GM19238 (cell line): ENCODE measurements around the gene TAS2R4.
A peak's percentile ranks its signal among the peaks of the same experiment; 100 is the strongest.
"Not testable (repeated sequence)": the region's sequence is repeated elsewhere in the genome, so short reads cannot be mapped to it uniquely, and the experiment has no call there.

Experiments used
- DNase-seq: peaks from one replicate; pipeline ENCODE4 v3.0.0; 2011; ENCODE audit warnings: low spot score; ENCODE audit not compliant: insufficient read length

Gene TAS2R4, protein sequence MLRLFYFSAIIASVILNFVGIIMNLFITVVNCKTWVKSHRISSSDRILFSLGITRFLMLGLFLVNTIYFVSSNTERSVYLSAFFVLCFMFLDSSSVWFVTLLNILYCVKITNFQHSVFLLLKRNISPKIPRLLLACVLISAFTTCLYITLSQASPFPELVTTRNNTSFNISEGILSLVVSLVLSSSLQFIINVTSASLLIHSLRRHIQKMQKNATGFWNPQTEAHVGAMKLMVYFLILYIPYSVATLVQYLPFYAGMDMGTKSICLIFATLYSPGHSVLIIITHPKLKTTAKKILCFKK

DNA sequence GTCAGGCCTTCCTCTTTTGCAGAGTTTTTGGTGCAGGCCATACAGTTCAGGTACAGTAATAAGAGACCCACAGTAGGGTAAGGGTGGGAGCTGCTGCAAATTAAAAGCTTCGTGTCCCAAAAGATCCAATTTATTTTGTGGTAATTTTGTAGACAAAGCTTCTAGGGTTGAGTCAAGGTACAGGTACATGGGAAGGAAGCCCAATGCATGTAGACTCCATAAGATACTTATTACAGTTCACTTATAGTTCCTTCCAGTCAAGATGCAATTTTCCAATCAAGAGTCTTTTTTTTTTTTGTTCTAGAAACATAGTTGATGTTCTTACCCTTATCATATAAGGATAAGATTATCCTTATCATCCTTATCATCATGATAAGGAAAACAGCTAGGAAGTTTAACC, at the start of gene TAS2R4:
TAS2R4 (plus strand) TSS at position 301 of the 400 bp plus-strand sequence. CDS start 1,815 bp downstream, outside the sequence.
- no peak for DNase-seq

DNA sequence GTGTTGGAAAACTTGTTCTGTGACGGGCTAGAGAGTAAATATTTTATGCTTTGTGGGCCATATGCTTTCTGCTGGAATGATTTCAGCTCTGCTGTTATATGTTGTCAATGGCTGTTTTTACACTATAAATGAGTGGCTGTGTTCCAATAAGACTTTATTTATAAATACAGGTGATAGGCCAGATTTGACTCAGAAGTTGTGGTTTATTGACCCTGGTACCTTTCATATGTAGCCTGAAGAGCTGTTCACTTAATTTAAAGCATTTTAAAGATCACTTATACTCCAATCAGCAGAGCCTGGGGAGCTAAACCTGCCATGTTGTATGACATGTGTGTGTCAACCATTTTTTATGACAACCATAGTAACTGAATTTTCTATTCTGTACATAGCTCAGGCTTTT, 47.5 kb upstream of the TAS2R4 start:
- no peak for DNase-seq

DNA sequence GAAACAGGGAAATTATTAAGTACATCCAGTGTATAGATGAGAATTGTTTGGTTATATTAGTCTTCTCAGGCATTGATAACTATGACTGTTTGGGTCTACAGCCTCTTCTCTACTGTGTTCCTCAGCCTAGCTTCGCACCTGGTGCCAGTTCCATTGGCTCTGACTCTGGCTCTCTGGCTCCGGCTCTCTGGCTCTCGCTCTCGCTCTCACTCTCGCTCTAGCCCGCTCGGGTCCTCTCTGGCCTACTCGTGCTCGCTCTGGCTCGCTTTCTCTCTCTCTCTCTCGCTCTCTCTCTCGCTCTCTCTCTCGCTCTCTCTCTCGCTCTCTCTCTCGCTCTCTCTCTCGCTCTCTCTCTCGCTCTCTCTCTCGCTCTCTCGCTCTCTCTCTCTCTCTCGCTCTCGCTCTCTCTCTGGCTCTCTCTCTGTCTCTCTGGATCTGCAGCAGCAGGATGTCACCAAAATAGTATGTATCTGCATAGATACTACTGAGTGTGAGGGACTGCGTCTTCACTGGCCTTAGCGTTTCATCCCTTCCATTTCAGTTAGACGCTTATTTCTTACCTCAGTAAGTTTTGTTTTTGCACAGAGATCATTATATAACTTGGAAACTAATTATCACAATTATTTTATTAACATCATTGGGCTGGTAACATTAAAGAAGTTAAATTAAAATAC, 44.9 kb upstream of the TAS2R4 start:
- DNase-seq: no peak

DNA sequence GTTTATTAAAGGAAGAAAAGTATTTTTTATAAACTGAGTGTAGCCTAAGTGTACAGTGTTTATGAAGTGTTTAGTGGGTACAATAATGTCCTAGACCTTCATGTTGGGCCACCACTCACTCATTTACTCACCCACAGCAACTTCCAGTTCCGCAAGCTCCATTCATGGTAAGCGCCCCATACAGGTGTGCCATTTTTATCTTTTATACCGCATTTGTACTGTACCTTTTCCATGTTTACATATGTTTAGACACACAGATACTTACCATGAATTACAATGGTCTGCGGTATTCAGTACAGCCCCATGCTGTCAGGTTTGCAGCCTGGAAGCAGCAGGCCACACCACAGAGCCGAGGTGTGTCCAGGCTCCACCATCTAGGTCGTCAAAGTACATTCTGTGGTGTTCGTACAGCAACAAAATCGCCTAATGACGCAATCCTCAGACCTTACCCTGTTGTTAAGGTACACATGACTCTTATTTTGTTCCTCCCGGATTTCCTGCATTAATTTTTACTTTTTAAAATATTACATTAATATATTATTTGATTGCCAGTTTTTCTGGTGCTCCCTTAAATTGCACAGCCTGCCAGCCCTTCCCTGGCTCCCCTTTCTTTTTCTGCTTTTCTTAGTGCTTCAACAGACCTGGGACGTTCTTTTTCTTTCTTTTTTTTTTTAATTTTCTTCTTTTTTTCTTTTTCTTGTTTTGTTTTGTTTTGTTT, 39.2 kb upstream of the TAS2R4 start:
- DNase-seq: no peak

DNA sequence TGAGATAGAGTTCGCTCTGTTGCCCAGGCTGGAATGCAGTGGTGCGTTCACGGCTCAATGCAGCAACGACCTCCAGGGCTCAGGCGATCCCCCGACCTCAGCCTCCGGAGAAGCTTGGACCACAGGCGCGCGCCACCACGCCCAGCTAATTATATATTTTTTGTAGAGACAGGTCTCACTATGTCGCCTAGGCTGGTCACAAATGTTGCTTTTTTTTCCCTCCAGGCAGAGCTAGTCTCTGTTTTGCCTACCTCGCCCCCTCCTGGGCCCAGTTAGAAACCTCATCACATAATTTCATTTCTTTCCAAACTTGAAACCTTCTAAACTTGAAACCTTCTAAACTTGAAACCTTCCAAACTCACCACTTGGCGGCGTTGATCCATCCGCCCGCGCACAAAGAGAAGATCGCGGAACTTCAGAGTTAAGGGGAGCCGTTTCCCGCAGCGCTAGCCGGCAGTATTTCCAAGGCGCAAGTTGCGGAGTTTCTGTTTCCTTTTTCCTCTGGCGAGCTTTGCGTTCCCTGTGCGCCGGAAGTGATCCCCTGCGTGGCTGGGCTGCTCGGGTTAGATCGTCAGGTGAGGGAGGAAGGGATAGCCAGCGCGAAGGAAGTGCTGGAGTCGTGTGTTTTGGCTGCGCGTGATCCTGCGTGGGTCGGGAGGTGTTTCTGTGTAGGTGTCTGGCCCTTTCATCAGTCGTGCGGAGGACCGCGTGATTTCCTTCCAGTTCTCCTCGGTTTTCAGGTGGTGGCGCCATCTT, 38.5 kb upstream of the TAS2R4 start, which contains the start of gene SSBP1:
SSBP1 (plus strand) TSS at position 523 of the 756 bp plus-strand sequence. CDS start 809 bp downstream, outside the sequence.
- peak; percentile 76 for DNase-seq

DNA sequence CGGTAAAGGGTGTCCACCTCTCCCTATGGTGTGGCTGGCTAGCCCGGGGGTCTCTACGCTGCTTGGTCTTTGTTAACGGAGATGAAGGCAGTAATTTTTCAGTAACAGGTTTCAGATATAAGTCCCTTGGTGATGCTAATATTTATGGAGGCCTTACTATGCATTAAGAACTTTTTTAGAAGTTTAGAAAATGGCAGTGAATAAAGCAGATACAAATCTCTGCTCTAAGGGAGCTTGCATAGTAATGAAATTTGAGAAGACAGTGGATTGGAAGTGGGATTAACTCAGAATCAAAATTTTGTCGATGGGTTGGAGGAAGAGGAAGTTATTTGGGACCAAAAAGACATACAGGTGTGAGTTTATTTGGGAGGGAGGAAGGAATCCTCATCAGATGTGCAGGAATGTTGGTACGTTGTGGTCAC, 37.9 kb upstream of the TAS2R4 start:
- no peak for DNase-seq

DNA sequence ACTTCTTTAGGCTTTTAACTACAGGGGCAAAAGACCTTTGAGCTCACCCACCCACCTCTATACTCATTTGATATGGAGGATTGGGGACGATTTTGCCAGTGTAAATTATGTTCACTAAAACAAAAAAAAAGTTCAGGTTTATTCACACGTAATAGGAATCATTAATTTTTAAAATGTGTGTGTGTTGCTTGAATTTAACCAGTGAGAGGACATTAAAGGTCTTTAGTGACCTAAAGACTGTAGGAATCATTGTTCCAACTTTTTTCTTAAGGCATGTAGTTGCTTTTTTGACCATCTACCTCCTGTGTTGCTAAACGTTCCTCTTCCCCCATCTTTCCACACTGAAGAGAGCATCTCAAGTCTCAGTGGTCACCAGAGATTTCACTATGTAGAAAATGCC, 37.2 kb upstream of the TAS2R4 start:
- DNase-seq: no peak

DNA sequence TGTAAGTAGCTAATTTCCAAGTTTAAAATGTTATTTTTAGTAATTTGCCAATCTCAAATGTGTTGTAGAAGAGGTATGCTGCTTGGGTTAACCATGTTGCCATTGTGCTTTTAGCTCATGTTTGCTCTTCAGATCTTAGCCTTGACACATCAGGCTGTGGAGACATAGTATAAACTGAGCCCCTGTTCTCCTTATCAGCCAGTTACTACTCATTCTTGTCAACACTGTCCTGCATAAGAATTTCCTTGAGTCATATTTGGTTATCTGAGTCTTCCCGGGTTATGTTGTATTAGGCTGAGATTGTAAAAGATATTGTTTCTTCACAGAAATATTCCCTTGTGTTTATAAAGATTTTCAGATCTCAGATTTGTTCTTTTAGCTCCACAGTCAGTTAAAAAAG, 34.2 kb upstream of the TAS2R4 start:
- DNase-seq: no peak

DNA sequence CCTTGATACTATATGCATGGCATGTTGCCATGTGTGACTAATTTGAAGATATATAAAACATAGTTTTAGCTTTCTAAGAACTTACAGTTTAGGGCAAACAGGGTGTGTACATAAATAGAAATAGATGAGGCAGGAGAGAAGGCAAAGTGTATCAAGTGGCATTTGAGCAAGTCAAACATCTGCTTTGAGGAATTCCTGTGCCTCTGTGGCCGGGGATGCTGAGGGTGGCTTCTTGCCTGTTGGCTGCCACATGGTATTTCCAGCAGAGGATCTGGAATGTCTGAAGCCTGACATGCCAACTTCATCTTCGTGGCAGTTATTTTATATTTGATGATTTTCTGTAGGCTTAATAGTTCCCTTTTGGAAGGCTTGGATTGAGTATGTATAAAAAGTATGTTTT, 32.3 kb upstream of the TAS2R4 start:
- DNase-seq: no peak

DNA sequence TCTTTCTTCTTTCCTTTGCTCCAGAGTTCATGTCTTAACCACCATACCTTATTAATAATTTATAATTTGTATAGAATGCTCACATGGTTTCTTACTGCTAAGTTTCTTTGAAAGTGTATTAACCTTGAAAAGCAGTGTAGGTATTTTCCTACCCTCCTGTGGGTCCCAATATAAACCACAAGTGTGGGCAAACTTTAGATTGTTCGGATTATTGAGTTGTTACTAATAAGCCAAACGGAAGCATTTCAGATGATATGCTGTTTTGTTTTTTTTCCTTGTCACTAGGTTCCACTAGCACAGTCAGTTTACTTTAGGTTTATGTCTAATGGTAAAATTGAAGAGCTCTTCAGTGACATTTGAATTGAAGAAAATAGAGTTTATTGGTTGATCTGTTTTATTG, 28.1 kb upstream of the TAS2R4 start:
- no peak for DNase-seq

DNA sequence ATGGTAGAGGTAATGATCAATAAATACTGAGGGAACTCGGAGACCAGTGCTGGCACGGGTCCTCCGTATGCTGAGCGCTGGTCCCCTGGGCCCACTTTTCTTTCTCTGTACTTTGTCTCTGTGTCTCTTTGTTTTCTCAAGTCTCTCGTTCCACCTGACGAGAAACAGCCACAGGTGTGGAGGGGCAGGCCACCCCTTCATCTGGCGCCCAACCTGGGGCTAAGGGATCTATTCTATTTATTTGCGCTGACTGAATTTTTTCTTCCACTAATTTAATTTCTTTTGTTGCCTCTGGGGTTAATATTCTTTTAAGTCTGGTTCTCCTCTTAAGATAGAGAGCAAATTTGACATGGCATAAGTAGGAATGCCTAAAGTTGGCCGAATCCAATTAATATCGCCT, 24.6 kb upstream of the TAS2R4 start:
- DNase-seq: not testable (repeated sequence)

DNA sequence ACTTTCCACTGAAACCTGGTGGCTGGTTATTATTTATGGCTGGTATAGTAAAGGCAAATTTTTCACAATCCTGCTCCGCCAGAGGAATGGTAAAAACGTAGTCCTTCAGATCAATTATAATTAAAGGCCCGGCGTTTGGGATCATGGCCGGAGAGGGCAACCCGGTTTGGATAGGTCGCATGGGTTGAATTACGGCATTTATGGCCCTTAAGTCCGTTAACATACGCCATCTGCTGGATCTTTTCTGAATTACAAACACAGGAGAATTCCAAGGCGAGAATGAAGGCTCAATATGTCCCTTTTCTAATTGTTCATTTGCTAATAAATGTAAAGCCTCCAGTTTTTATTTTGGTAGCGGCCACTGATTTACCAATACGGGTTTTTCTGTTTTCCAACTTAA, 23.8 kb upstream of the TAS2R4 start:
- no peak for DNase-seq

DNA sequence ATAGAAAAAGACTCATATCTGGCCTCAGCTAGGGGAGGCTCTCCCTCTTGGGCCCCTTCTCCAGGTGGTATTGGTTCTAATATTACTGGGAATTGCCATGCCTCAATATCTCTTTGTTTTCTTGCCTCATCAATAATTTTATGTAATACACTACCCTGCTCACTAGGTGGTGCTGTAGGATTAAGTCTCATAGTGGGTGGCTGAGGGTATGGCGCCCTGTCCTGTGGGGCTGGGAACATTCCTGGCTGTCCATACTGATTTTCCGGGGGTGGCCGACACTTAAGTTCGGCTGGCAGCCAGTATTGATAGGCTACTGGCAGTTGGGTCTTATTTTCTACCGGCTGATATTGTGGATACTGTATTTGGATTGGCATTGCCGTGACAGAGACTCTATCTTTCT, 21.5 kb upstream of the TAS2R4 start:
- no peak for DNase-seq

DNA sequence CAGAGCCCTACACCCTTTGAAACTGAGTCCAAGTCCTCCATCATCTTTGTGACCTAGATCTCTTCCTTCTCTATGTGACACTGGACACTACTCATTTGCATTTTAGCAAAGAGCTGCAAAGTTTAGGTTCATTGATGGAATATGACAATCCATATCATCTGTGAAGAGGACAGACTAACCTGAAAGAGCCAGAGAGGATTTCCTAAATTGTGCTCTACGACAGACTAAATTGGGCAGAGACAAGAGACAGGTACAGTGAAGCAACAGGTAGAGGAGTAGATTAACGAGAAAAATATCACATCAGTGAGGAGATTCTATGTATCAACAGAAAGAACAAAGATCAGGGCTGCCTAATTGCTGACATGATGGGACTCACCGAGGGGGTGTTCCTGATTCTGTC, 12.7 kb upstream of the TAS2R4 start, which contains the start of gene TAS2R3:
TAS2R3 (plus strand) TSS at position 301 of the 400 bp plus-strand sequence; CDS start at position 363, 62 bp downstream.
- DNase-seq: no peak

DNA sequence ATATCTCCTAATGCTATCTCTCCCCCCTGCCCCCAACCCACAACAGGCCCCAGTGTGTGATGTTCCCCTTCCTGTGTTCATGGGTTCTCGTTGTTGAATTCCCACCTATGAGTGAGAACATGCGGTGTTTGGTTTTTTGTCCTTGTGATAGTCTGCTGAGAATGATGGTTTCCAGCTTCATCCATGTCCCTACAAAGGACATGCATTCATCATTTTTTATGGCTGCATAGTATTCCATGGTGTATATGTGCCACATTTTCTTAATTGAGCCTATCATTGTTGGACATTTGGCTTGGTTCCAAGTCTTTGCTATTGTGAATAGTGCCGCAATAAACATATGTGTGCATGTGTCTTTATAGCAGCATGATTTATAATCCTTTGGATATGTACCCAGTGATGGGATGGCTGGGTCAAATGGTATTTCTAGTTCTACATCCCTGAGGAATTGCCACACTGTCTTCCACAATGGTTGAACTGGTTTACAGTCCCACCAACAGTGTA, 6.3 kb upstream of the TAS2R4 start:
- not testable (repeated sequence) for DNase-seq

DNA sequence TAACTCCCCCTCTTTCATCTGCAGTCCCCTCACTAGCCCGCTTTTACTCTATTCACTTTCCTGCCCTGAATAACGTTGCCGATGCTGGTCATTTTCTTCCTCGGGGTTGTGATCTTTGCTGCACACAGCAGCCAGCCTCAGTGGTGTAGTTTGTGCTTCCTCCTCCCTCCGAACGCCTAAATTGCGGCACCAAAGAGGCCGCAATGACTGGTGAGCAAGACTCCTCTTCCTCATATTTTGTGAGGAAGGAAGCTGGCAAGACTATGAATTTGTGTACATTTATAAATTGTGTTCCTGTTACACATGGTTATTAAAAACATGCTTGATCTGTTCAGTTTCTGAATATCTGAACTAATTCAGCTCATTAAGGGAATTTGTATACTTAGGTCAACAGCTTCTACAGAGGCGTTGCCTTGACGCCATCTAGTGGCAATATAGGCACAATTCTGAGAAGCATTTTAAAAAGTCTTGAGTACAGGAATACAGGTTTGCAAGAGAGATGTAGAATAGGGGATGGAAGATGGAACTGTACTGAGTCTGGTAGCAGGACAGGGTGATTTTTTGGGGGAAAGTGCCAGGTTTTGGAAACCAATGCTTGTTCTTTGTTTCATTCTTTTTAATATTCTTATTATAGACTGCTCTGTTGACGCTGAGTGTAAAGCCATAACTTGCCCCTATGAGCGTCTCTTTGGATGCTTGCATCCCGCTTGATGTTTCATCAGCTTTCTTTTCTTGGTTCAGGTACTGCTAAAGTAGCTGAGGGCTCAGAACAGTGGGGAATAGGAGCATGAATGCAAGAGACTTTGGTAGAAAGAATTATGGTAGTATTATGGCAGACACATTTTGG, 9.5 kb downstream of the TAS2R4 start:
- peak; percentile 35 for DNase-seq

DNA sequence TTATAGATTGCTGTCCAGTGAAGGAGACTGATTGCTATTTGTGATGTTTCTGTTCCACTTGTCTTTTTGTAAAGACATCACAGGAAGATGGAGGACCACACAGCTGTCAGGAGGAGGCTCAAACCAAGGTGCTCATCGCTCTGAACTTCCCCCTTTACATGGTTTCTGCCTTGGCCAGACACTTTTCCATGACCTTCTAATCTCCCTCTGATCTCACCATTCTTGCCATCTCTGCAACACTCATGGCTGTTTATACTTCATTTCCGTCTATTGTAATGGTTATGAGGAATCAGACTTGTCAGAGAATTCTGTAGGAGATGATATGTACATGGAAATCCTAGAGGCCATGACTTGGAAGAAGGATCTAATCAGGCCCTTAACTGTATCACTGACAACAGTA, 11.8 kb downstream of the TAS2R4 start:
- no peak for DNase-seq

DNA sequence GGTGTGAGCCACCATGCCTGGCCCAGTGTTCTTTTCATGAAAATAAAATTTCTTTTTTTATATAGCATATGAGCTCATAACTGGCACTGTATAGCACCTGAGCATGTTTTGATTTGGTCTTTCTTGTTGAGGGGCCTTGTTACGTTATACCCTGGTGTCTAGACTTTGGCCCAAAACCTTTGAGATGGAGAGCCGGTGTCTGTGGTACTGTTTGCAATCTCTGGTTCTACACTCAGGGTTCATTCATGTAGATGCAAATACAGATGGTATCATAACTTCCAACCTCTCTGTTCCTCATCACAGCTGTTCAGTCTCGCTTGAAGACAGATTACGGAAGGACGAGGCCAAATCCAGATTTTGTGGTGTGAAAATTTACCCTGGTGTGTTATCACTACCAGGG, 13.4 kb downstream of the TAS2R4 start, which contains the start of gene TAS2R5:
TAS2R5 (plus strand) TSS at position 301 of the 400 bp plus-strand sequence. CDS start 145 bp downstream, outside the sequence.
- DNase-seq: no peak

DNA sequence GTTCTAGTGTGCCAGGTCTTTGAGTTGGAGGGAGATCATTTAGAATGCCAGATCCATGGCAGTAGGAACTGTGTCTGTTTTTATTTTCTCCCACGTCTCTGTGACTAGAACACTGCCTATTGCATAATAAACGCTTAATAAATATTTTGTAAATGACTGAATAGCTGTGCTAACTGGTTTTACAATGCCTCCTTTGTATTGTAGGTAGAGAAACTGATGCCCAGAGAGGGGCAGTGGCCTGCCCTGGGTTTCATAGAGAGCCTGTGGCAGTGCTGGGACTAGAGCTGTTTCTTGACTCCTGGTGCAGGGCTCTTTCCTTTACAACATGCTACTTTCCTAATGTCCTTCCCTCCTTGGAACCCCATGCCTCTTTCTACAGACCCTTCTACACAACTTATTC, 16.1 kb downstream of the TAS2R4 start:
- DNase-seq: no peak

DNA sequence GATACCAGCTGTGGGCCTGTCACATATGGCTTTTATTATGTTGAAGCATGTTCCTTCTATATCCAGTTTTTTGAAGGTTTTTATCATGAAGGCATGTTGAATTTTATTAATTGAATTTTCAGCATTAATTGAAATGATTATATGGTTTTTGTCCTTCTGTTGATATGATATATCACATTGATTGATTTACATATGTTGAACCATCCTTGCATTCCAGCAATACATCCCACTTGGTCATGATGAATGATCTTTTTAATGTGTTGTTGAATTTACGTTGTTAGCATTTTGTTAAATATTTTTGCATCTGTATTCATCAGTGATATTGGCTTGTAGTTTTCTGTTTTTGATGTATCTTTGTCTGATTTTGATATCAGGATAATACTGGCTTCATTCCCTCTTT, 43.6 kb downstream of the TAS2R4 start:
- DNase-seq: no peak
